IPS DF 6.9 (cell line): ENCODE data around the gene AHR.

ENCODE experiments used
- DNase-seq: peaks from one replicate; pipeline ENCODE4 v3.0.0-alpha.2; 2013; ENCODE audit warnings: low read depth, low spot score
- H3K27ac ChIP-seq: one replicate; pipeline ENCODE4 v1.5.1; 2013; ENCODE audit warnings: low read length, control low read depth
- H3K27me3 ChIP-seq: 2 replicates; pipeline ENCODE4 v1.6.1; 2013; ENCODE audit warnings: mild to moderate bottlenecking, low read length; ENCODE audit not compliant: control insufficient read depth, insufficient read depth
- H3K36me3 ChIP-seq: 2 replicates; pipeline ENCODE4 v1.6.1; 2013; ENCODE audit warnings: low read length; ENCODE audit not compliant: control insufficient read depth, insufficient read depth
- H3K4me1 ChIP-seq: 2 replicates; pipeline ENCODE4 v1.6.1; 2013; ENCODE audit warnings: low read length; ENCODE audit not compliant: control insufficient read depth, insufficient read depth
- H3K4me3 ChIP-seq: 2 replicates; pipeline ENCODE4 v1.5.1; 2013; ENCODE audit warnings: mild to moderate bottlenecking, low read length
- H3K9me3 ChIP-seq: 2 replicates; pipeline ENCODE4 v1.6.1; 2013; ENCODE audit warnings: low read length, inconsistent platforms; ENCODE audit not compliant: control insufficient read depth, insufficient read depth
- WGBS: extraction: QIAGEN DNeasy Blood & Tissue Kit; methylation state at CpG from one replicate; pipeline ENCODE4 v1.1.7; 2013; ENCODE audit warnings: mixed read lengths, missing lambda C conversion rate; ENCODE audit not compliant: insufficient read length, insufficient coverage; 5-methylcytosine and 5-hydroxymethylcytosine counted together

Gene AHR

GRCh38 chr7:17304926-17305325, 6.5 kb downstream of the AHR start:
- no peaks in the 10 kb centered on the region for H3K27me3 ChIP-seq
- no peaks in the 10 kb centered on the region for H3K36me3 ChIP-seq
- H3K4me3 ChIP-seq: no peak overlapping the region
- no peaks in the 10 kb centered on the region for H3K9me3 ChIP-seq
- no peak for DNase-seq
- H3K27ac ChIP-seq: no peak overlapping the region
- H3K4me1 ChIP-seq: no peaks in the 10 kb centered on the region; the same call in 1 of the 2 replicates

GRCh38 chr7:17305387-17306171, 7.1 kb downstream of the AHR start:
- Histone ChIP-seq H3K27me3 (no peaks in the 10 kb centered on the region), H3K9me3 (no peaks in the 10 kb centered on the region), H3K36me3 (no peaks in the 10 kb centered on the region), H3K27ac (no peak overlapping the region), H3K4me1 (no peaks in the 10 kb centered on the region; the same call in 1 of the 2 replicates), H3K4me3 (no peak overlapping the region)
- whole genome bisulfite sequencing: no CpG with 5 or more reads among the region's 6 CpGs
- DNase-seq: no peak

DNA sequence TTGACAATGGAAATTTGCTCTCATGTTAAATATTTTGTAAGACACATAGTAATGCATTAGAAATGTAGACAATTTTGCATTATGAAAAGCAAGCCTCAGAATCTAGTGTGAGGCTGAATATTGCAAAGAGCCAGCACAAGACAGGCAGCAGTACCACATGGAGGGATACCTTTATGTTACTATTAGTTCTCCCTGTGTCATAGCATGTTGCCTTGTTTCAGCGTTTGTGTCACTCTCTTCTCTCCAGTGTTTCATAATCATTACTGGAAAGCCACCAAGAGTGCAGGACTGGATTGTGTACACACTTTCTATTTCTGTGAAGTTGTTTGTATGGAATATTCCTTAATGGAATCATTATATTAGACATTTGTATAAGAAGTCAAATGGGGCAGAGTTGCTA, 8.5 kb downstream of the AHR start:
- Histone ChIP-seq H3K4me1 (no peaks in the 10 kb centered on the region; the same call in 1 of the 2 replicates), H3K4me3 (no peak overlapping the region)
- DNase-seq: no peak

DNA sequence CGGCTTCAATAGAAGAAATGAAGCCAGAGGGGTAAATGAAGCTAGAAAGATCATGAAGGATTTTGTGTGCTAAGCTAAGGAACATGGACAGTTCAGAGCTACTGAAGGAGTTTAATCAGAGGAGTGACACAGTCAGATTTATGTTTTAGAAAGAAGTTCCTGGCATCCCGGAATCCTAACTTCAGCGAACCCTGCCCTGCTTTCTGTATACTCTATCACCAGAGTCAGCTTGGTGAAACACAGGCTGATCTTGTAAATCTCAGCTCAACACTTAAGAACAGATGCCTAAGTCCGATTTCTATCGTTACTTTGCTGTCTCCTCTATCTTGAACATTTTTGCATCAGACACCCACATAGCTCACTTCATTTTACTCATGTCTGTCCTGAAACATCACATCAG, 9.1 kb downstream of the AHR start:
- H3K27me3 ChIP-seq: no peaks in the 10 kb centered on the region
- DNase-seq: no peak
- H3K4me1 ChIP-seq: no peaks in the 10 kb centered on the region; the same call in 1 of the 2 replicates
- H3K27ac ChIP-seq: no peak overlapping the region
- no peak overlapping the region for H3K4me3 ChIP-seq
- H3K36me3 ChIP-seq: no peaks in the 10 kb centered on the region
- no CpG with 5 or more reads among the region's 5 CpGs for WGBS
- H3K9me3 ChIP-seq: no peaks in the 10 kb centered on the region

More for the DNA sequence above, 8.5 kb downstream of the AHR start:
- no peaks in the 10 kb centered on the region for H3K9me3 ChIP-seq
- H3K27me3 ChIP-seq: no peaks in the 10 kb centered on the region
- no CpG with 5 or more reads among the region's 1 CpG for WGBS
- H3K36me3 ChIP-seq: no peaks in the 10 kb centered on the region
- no peak overlapping the region for H3K27ac ChIP-seq

DNA sequence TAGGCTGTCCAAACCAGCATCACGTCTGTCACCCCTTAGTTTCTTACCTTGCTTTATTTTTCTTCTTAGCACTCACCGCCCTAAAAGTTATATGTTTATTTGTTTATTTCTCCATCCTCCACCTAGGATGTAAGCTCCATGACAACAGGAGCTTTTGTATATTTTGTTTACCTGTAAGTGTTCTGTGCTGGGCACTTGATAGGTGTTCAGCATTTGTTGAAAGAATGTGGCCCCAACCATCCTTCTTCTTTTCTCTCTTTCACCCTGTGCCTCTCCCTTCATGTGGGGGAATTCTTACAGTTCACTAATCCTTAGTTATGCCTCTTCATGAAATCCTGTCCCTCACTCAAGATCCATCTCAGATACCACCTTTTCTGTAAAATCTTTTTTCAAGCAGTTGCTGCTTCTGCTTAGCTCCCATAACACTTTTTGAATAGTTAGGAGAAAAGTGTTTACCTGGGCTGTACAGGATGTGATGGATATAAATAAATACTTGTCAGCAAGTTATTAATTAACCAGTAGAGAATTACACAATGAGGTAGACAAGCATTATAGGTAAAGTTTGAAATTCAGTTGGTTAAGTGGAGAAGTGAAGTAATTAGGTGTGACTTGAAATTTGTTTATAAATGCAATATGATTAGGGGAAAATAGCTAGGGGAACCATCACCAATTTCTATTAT, 9.7 kb downstream of the AHR start:
- no peak for DNase-seq
- WGBS: no CpG with 5 or more reads among the region's 2 CpGs
- H3K27ac ChIP-seq: no peak overlapping the region
- no peaks in the 10 kb centered on the region for H3K36me3 ChIP-seq
- H3K9me3 ChIP-seq: no peaks in the 10 kb centered on the region
- no peaks in the 10 kb centered on the region; the same call in 1 of the 2 replicates for H3K4me1 ChIP-seq
- no peaks in the 10 kb centered on the region for H3K27me3 ChIP-seq
- no peak overlapping the region for H3K4me3 ChIP-seq

- no peaks in the 10 kb centered on the region for H3K36me3 ChIP-seq
- H3K4me1 ChIP-seq: no peaks in the 10 kb centered on the region; the same call in 1 of the 2 replicates
- H3K9me3 ChIP-seq: no peaks in the 10 kb centered on the region
- no peak for DNase-seq
- H3K27me3 ChIP-seq: no peaks in the 10 kb centered on the region
- no peak overlapping the region for H3K4me3 ChIP-seq
- WGBS: no CpG with 5 or more reads among the region's 4 CpGs
- no peak overlapping the region for H3K27ac ChIP-seq
Measured at GRCh38 chr7:17311194-17311593, 12.7 kb downstream of the AHR start.

DNA sequence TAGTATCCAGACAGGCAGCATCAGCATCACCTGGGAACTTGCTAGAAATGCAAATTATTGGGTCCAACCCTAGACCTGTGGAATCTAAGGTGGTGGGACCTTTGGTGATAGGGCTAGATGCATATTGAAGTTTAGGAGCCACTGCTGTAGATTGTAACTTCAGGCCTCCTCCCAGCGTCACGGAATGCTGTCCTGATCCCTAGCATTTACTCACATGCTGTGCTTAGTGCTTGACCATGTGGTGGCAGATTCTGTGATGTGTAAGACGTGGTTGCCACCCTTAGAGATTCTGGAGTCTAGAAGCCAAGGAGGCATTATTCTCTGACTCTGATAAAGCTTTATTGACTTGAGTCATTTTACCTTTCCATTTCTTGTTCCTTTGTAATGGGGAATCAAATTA, 13.5 kb downstream of the AHR start:
- Histone ChIP-seq H3K27me3 (no peaks in the 10 kb centered on the region), H3K9me3 (no peaks in the 10 kb centered on the region), H3K4me3 (no peak overlapping the region), H3K4me1 (no peaks in the 10 kb centered on the region; the same call in 1 of the 2 replicates), H3K36me3 (no peaks in the 10 kb centered on the region), H3K27ac (no peak overlapping the region)
- no CpG with 5 or more reads among the region's 3 CpGs for WGBS
- no peak for DNase-seq

GRCh38 chr7:17312641-17313040, 14.2 kb downstream of the AHR start:
- no peak overlapping the region for H3K27ac ChIP-seq
- no peak for DNase-seq
- no peaks in the 10 kb centered on the region for H3K27me3 ChIP-seq
- H3K36me3 ChIP-seq: no peaks in the 10 kb centered on the region
- H3K9me3 ChIP-seq: no peaks in the 10 kb centered on the region
- no peak overlapping the region for H3K4me3 ChIP-seq
- no CpG with 5 or more reads among the region's 2 CpGs for WGBS
- no peaks in the 10 kb centered on the region; the same call in 1 of the 2 replicates for H3K4me1 ChIP-seq

DNA sequence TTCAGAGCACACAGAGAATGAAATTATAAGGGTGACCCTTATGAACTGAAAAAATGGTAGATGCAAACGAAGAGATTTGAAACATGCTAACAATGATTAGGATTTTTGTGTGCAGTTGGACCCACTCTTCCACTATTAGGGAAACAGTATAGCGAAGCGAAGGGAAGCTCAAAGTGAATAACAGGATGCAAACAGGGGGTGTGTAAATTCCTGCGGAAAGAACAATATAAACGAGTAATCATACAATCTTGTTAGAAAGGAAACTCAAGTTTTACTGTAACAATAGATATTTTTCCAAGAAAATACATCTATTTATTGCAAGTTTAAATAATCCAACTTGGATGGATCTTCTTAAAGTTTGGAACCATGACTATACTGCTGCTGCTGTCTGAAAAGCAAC, 14.7 kb downstream of the AHR start:
- Histone ChIP-seq H3K4me1 (no peaks in the 10 kb centered on the region; the same call in 1 of the 2 replicates), H3K27me3 (no peaks in the 10 kb centered on the region), H3K4me3 (no peak overlapping the region), H3K9me3 (no peaks in the 10 kb centered on the region), H3K36me3 (no peaks in the 10 kb centered on the region), H3K27ac (no peak overlapping the region)
- WGBS: no CpG with 5 or more reads among the region's 5 CpGs
- DNase-seq: no peak

GRCh38 chr7:17315974-17316373, 17.5 kb downstream of the AHR start:
- H3K4me3 ChIP-seq: no peak overlapping the region
- H3K27me3 ChIP-seq: no peaks in the 10 kb centered on the region
- no peak overlapping the region for H3K27ac ChIP-seq
- H3K9me3 ChIP-seq: no peaks in the 10 kb centered on the region
- H3K36me3 ChIP-seq: no peaks in the 10 kb centered on the region
- no peak for DNase-seq
- no peaks in the 10 kb centered on the region; the same call in 1 of the 2 replicates for H3K4me1 ChIP-seq
